ENCODE data around the gene CTDP1.
"Not testable (repeated sequence)": the region's sequence is repeated elsewhere in the genome, so short reads cannot be mapped to it uniquely, and the experiment has no call there.

CTDP1 gene

DNA sequence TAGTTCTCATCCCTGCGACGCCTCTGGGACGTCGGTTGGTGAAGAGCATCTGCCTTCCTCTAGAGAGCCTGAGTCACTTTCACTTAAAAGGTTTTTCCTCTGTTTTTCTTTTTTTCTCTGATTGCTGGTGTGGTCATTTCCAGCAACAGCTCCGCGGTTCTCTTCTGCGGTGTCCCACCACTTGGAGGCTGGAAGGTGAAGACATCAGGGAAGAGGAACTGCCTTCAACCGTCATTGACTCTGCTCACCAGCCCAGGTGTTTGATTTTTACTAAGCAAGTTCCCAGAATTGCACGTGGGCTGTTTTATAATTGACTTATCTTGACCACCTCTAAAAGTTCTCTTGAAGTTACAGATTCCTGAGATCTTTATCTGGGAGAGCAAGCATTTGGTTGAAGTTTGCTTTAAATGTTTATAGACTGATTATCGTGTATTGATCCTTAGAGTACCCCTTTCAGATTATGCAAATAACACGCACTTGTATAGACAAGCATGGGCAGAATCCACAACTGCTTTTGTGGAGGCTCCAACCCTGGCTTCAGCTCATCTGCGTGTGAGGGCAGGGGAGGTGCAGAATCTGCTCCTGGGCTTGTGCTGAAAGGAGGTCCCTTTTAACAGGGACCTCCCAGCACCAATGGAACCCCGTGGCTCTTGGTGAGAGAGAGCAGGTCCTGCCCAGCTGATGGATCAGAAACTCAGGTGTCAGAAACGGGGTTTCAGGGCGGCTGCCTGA is 3.5 kb downstream of the CTDP1 start:
- Mint-ChIP-seq H3K4me3 (peak overlapping the region; percentile 88), H3K27me3 (no peaks in the 10 kb centered on the region), H3K9me3 (no peaks in the 10 kb centered on the region), H3K36me3 (ENCODE audit: low read depth) (peaks cover 59% of the 10 kb centered on the region), H3K27ac (peak overlapping the region; percentile 95), H3K4me1 (ENCODE audit: low read depth) (peaks cover 74% of the 10 kb centered on the region)
- no peak for DNase-seq

DNA sequence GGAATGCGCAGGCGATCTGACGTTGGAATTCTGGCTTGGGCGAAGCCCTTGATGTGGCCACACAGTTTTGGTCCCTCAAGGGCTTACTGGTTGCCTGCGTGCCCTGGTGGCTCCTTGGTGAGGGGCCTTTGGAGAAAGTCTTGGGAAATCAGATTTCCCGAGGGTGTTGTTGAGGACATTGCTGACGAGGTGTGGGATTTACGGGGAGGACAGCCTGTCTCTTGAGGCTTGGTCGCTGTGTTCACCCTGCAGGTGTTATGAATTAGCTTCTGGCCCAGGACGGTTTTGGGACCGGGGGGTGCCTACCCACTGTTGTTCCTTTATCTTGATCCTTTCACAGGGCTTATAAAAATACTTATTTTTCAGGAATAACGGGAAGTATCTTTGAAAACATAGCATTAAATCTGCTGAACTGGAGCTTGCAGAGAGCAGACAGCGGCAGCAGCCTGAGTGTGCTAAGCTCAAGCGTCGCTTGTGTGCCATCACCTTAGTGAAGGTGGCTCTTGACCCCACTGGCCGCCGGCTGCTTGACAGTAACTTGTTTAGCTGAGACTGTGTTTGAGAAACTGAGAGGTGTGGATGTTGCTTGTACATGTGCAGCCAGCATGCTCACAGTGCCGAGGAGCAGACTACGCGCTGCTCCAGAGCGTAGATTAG is 4.2 kb downstream of the CTDP1 start:
- Mint-ChIP-seq H3K4me3 (peak overlapping the region; percentile 88), H3K4me1 (ENCODE audit: low read depth) (peaks cover 68% of the 10 kb centered on the region), H3K36me3 (ENCODE audit: low read depth) (peaks cover 52% of the 10 kb centered on the region)

DNA sequence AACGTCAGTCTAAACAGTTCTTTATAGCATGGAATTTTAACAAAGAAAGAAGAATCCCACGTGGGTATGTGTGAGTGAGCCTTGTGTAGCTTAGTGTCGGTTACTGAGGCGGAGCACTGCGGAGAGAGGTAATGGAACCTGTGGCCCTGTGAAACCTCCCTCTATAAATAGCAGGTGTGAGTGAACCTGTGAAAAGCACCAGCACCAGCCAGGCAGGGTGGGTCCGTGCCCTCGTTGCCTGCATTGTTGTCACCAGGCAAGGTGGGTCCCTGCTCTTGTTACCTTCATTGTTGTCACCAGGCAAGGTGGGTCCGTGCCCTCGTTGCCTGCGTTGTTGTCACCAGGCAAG is 4.7 kb downstream of the CTDP1 start:
- no peak for DNase-seq
- peak overlapping the region; percentile 88 for H3K4me3 Mint-ChIP-seq
- no peaks in the 10 kb centered on the region for H3K9me3 Mint-ChIP-seq
- H3K36me3 Mint-ChIP-seq (ENCODE audit: low read depth) = peaks cover 50% of the 10 kb centered on the region
- H3K27me3 Mint-ChIP-seq = no peaks in the 10 kb centered on the region
- H3K27ac Mint-ChIP-seq = peak overlapping the region; percentile 95
- H3K4me1 Mint-ChIP-seq (ENCODE audit: low read depth) = peaks cover 73% of the 10 kb centered on the region

More for the DNA sequence above, 4.2 kb downstream of the CTDP1 start:
- H3K27me3 Mint-ChIP-seq = no peaks in the 10 kb centered on the region
- no peak for DNase-seq
- no peaks in the 10 kb centered on the region for H3K9me3 Mint-ChIP-seq
- H3K27ac Mint-ChIP-seq = peak overlapping the region; percentile 95

DNA sequence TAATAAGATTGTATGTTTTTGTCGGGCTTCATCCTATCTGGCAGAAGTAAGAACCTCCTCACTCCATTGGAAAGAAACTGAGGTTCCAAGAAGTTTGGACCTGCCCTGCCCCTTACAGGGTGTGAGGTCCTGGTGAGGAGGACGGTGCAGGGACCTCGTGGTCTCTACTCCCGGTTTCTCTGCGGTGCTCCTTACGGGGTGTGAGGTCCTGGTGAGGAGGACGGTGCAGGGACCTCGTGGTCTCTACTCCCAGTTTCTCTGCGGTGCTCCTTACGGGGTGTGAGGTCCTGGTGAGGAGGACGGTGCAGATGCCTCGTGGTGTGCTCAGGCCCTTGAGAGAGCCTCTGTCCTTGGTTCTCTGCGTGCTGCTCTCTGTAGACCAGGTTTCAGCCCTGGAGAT is 5.2 kb downstream of the CTDP1 start:
- no peak for DNase-seq
- Mint-ChIP-seq H3K4me1 (ENCODE audit: low read depth) (peaks cover 76% of the 10 kb centered on the region), H3K9me3 (no peaks in the 10 kb centered on the region), H3K4me3 (peak overlapping the region; percentile 88), H3K36me3 (ENCODE audit: low read depth) (peaks cover 50% of the 10 kb centered on the region), H3K27me3 (no peaks in the 10 kb centered on the region), H3K27ac (peak overlapping the region; percentile 95)

DNA sequence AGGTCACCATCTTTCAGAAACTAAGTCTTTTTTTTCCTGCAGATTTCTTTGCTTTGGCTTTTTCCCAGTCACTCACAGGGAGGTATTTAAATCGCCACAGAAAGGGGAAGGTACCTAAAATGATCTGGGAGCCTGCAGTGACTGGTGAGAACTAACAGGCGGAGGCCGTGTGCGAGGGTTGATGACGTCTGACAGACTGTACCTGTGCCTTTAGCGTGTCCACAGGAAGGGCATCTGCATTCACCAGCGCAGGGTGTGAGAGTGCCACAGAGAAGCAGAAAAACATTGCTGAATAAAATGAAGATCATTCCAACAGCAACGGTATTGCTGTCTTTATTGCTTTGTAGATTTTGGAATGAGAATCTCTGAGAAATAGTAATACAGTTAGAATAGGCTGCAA is 5.7 kb downstream of the CTDP1 start:
- Mint-ChIP-seq H3K4me1 (ENCODE audit: low read depth) (peaks cover 81% of the 10 kb centered on the region), H3K27ac (peak overlapping the region; percentile 61), H3K9me3 (no peaks in the 10 kb centered on the region), H3K4me3 (peak overlapping the region; percentile 88), H3K27me3 (no peaks in the 10 kb centered on the region), H3K36me3 (ENCODE audit: low read depth) (peaks cover 50% of the 10 kb centered on the region)
- DNase-seq = no peak

DNA sequence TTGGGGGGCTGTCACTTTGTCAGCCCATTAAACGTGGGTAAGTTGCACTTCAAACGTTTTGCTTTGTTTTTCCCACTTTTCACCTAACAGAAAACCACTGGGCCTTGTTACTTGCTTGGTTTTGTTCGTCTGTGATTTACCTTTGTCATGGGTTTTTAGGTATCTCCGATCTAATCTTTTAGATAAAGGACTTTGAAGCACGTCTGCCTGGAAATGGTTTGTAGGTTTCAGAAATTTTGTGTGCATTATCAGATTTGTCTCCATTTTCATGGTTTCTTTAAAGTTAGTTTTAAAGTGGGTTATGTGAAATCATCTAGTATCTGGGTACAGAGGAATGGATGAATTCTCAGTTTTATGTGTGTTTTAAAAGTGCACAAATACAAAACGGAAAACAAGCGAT is 6.4 kb downstream of the CTDP1 start:
- Mint-ChIP-seq H3K27ac (peak overlapping the region; percentile 26), H3K36me3 (ENCODE audit: low read depth) (peaks cover 43% of the 10 kb centered on the region), H3K9me3 (no peaks in the 10 kb centered on the region), H3K4me1 (ENCODE audit: low read depth) (peaks cover 80% of the 10 kb centered on the region), H3K4me3 (no peak overlapping the region), H3K27me3 (no peaks in the 10 kb centered on the region)
- DNase-seq = no peak

DNA sequence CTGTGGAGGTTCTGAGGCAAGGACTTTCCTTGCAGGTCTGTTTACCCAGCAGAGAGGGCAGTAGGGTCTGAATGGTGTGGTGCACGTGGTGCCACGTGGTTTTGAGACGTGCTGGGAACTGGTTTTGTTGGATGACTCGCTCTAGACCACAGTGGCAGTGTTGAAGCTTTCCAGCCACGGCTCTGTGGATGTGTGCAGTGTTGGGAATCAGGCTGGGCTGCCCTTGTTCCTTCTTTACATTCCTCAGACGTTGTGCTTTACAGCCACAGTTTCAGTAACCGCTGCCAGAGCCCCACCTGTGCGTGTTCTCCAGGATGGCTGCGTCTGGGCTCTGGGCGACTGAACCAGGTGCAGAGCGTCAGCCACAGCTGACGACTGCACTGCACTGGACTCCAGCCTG is 8.2 kb downstream of the CTDP1 start:
- Mint-ChIP-seq H3K36me3 (ENCODE audit: low read depth) (peaks cover 26% of the 10 kb centered on the region), H3K27ac (no peak overlapping the region), H3K4me3 (no peak overlapping the region), H3K4me1 (ENCODE audit: low read depth) (peaks cover 69% of the 10 kb centered on the region), H3K9me3 (no peaks in the 10 kb centered on the region), H3K27me3 (no peaks in the 10 kb centered on the region)
- no peak for DNase-seq

DNA sequence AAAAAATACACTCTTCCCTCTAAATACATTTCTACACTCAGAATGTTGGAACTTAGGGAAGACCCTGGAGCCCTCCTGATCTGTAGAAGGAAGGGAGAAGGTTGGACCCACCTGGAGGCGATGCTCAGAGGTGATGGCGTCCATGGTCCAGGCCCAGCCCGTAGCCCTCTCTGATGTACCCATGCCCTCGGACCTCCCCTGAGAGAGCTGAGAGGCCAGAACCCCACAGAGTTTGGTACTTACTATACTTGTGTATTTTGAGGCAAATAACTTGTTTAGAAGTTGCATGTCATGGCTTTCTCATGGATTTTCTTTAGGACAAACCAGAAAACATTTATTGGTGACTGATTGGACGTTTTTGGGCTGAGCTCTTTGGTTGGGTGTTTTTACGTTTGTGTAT is 10.5 kb downstream of the CTDP1 start:
- peaks cover 22% of the 10 kb centered on the region for H3K36me3 Mint-ChIP-seq (ENCODE audit: low read depth)
- peak overlapping the region; percentile 1 for H3K27ac Mint-ChIP-seq
- peaks cover 60% of the 10 kb centered on the region for H3K4me1 Mint-ChIP-seq (ENCODE audit: low read depth)
- DNase-seq = no peak
- no peak overlapping the region for H3K4me3 Mint-ChIP-seq
- no peaks in the 10 kb centered on the region for H3K27me3 Mint-ChIP-seq
- H3K9me3 Mint-ChIP-seq = no peaks in the 10 kb centered on the region

DNA sequence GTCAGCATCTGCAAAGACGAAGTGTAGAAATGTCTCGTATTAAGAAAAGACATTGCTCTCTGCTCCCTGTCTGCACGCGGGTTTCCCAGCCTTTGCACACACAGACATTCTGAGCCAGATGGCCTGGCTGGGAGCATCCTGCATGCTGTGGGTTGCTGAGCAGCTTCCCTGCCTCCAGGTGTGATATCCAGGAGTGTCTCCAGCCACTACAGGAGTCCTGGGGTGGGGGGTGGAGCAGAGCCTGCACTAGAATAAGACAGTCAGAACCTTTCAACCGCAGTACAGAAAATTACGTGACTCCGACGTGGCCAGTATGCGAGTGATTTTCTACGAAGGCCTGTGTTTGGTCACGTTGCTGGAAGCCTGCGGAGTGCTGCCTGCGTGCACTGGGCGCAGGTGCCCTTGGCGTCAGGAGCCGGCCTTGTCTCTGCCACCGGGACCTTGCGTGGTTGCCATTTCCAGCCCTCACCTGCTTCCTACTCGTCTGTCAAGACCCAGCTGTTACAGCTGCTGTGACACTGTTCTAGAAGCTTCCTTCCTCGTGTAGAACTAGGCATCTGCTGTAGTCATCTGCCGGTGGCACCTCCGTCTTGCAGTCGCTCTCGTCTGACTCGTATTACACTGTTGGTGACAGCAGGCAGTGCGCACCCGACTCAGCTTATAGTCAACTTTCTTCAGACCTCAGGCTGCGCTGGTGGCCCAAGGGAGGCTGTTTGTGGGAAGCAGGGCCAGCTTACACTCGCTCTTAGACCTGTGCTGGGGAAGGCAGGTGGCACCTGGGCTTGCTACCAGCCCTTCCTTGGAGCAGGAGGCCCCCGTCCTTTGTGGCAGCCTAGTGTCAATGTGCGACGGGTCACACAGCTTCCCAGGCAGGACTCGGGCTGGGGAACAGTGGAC is 11.2 kb downstream of the CTDP1 start:
- peak overlapping the region; percentile 54 for H3K27ac Mint-ChIP-seq
- peaks cover 55% of the 10 kb centered on the region for H3K4me1 Mint-ChIP-seq (ENCODE audit: low read depth)
- H3K36me3 Mint-ChIP-seq (ENCODE audit: low read depth) = peaks cover 30% of the 10 kb centered on the region
- DNase-seq = no peak
- no peaks in the 10 kb centered on the region for H3K27me3 Mint-ChIP-seq
- H3K9me3 Mint-ChIP-seq = no peaks in the 10 kb centered on the region
- no peak overlapping the region for H3K4me3 Mint-ChIP-seq

DNA sequence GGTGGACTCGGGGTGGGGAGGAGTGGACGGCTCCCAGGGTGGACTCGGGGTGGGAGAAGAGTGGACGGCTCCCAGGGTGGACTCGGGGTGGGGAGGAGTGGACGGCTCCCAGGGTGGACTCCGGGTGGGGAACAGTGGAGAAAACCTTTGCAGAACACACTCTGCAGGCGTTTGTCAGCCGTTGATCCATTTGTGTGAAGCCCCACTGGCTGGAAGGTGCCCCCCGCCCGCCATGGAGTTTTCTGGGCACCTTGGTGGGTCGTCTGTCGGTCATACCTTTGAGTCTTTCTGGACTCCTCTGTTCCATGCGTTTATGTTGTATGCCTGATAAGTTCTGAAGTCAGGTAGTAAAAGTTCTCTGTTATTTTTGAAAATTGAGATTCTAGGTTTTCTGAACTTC is 12.5 kb downstream of the CTDP1 start:
- no peak overlapping the region for H3K4me3 Mint-ChIP-seq
- H3K4me1 Mint-ChIP-seq (ENCODE audit: low read depth) = peaks cover 48% of the 10 kb centered on the region
- no peaks in the 10 kb centered on the region for H3K27me3 Mint-ChIP-seq

DNA sequence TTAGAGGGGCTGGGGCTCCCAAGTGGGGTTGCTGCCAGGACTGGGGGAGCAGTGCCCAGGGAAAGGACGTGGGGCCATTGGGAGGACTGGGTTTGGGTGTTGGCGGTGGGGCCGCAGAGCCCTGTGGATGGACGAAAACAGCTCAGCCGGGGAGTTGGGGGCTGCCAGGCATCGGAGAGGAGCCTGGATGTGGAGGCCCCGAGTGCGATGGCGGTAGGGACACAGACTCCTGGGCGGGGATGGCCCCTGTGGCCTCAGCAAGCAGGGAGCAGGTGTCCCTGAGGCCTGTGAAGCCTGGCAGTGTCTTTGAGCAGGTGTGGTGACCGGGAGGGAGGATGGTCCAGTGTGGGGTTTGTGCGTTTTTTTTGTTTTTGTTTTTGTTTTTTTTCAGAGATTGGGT is 13.3 kb downstream of the CTDP1 start:
- peaks cover 44% of the 10 kb centered on the region for H3K4me1 Mint-ChIP-seq (ENCODE audit: low read depth)
- H3K27me3 Mint-ChIP-seq = no peaks in the 10 kb centered on the region
- H3K9me3 Mint-ChIP-seq = no peaks in the 10 kb centered on the region
- H3K4me3 Mint-ChIP-seq = no peak overlapping the region
- DNase-seq = no peak
- H3K36me3 Mint-ChIP-seq (ENCODE audit: low read depth) = peaks cover 41% of the 10 kb centered on the region
- H3K27ac Mint-ChIP-seq = peak overlapping the region; percentile 78

More for the DNA sequence above, 12.5 kb downstream of the CTDP1 start:
- Mint-ChIP-seq H3K36me3 (ENCODE audit: low read depth) (peaks cover 36% of the 10 kb centered on the region), H3K27ac (no peak overlapping the region), H3K9me3 (no peaks in the 10 kb centered on the region)
- DNase-seq = no peak

DNA sequence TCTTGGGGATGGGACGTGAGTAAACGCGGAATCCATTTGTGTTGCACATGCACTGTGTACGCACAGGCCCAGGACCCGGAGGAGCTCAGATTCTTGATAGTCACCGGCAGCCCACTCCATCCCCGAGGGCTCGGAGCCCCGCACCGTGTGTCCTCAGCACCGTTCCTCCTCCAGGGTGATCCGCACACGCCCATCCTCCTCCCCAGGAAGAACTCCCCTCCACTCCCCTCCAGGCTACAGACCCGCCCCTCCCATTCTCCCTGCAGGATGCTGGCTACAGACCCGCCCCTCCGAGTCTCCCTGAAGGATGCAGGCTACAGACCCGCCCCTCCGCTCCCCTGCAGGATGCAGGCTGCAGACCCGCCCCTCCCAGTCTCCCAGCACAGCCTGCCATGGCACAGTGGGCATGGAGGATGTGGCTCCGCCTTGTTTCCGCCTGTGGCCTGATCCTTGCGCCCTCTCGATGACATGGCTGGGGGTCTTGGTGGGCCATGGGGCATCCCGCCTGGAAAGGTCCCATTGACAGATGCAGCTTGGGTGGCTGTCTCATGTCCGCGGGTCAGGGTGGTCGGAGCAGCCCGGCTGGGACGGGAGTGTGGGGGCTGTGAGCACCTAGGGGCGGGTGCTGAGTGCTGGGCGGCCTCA is 14.1 kb downstream of the CTDP1 start:
- H3K27ac Mint-ChIP-seq = peak overlapping the region; percentile 11
- no peaks in the 10 kb centered on the region for H3K9me3 Mint-ChIP-seq
- H3K4me1 Mint-ChIP-seq (ENCODE audit: low read depth) = peaks cover 41% of the 10 kb centered on the region
- no peak overlapping the region for H3K4me3 Mint-ChIP-seq
- DNase-seq = no peak
- no peaks in the 10 kb centered on the region for H3K27me3 Mint-ChIP-seq
- H3K36me3 Mint-ChIP-seq (ENCODE audit: low read depth) = peaks cover 47% of the 10 kb centered on the region

DNA sequence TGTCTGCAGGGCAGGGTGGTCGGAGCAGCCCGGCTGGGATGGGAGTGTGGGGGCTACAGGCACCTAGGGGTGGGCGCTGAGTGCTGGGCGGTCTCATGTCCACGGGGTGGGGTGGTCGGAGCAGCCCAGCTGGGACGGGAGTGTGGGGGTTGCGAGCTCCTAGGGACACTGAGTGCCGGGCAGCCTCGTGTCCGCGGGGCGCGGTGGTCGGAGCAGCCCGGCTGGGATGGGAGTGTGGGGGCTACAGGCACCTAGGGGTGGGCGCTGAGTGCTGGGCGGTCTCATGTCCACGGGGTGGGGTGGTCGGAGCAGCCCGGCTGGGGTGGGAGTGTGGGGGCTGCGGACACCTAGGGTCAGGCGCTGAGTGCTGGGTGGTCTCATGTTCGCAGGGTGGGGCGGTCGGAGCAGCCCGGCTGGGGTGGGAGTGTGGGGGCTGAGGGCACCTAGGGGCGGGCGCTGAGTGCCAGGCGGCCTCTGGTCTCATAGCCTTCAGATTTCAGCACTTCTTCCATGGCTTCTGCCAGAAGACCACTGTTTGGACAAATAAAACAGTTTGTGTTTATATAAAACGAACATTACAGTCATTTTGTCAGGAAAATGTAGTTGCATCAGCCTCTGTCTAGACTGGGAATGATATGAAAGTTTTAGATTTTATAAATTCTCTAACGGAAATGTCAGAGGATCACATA is 14.7 kb downstream of the CTDP1 start:
- not testable (repeated sequence) for H3K27me3 Mint-ChIP-seq, H3K9me3 Mint-ChIP-seq, DNase-seq, H3K4me3 Mint-ChIP-seq
- peak overlapping the region; percentile 69 for H3K27ac Mint-ChIP-seq
- H3K36me3 Mint-ChIP-seq (ENCODE audit: low read depth) = peaks cover 54% of the 10 kb centered on the region
- peaks cover 35% of the 10 kb centered on the region for H3K4me1 Mint-ChIP-seq (ENCODE audit: low read depth)

DNA sequence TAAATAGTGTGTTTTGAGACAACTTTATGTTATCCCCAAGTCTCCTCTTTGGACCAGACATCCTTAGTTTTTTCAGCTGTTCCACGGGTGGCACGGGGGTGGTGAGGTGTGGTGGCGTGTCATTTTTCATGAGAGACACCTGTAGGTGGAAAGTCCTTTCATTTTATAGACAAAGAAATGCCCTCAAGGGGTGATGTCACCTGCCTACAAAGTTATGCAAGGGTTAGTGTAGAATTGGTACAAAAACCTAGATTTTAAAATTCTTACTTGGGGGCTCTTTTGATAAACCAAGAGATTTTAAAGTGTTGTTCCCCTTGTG is 15.3 kb downstream of the CTDP1 start:
- peaks cover 33% of the 10 kb centered on the region for H3K4me1 Mint-ChIP-seq (ENCODE audit: low read depth)
- no peak for DNase-seq
- no peaks in the 10 kb centered on the region for H3K27me3 Mint-ChIP-seq
- H3K36me3 Mint-ChIP-seq (ENCODE audit: low read depth) = peaks cover 59% of the 10 kb centered on the region
- peak overlapping the region; percentile 69 for H3K27ac Mint-ChIP-seq
- no peak overlapping the region for H3K4me3 Mint-ChIP-seq
- no peaks in the 10 kb centered on the region for H3K9me3 Mint-ChIP-seq

All from activated T-cell treated with anti-CD3 and anti-CD28 coated beads, Interleukin-2, amount 50 U/mL, for 24 hours (primary cell).